Trophoblast cell (in vitro differentiated cells and primary cell): ENCODE results near the gene PIK3R1.
A peak's percentile ranks its signal among the peaks of the same experiment; 100 is the strongest.

ENCODE experiments used
- DNase-seq, 2 donors: peaks; one replicate each; pipeline ENCODE4 v3.0.0-alpha.2; 2016
- H2AFZ ChIP-seq: 2 replicates; pipeline ENCODE4 v1.6.1; 2013; ENCODE audit warnings: low read length, moderate library complexity, mild to moderate bottlenecking; ENCODE audit not compliant: insufficient read depth, poor library complexity
- H2AK5ac ChIP-seq: 2 replicates; pipeline ENCODE4 v1.6.1; 2013; ENCODE audit warnings: mild to moderate bottlenecking, low read length
- H2BK120ac ChIP-seq: 2 replicates; pipeline ENCODE4 v1.6.1; 2013; ENCODE audit warnings: low read length, mild to moderate bottlenecking, moderate library complexity; ENCODE audit not compliant: insufficient read depth, poor library complexity
- H2BK12ac ChIP-seq: 2 replicates; pipeline ENCODE4 v1.6.1; 2013; ENCODE audit warnings: mild to moderate bottlenecking, low read length, moderate library complexity
- H2BK5ac ChIP-seq: 2 replicates; pipeline ENCODE4 v1.6.1; 2013; ENCODE audit warnings: low read length, low read depth, moderate library complexity, mild to moderate bottlenecking; ENCODE audit not compliant: poor library complexity
- H3K14ac ChIP-seq: 2 replicates; pipeline ENCODE4 v1.6.1; 2013; ENCODE audit warnings: mild to moderate bottlenecking, low read length
- H3K18ac ChIP-seq: 2 replicates; pipeline ENCODE4 v1.6.1; 2013; ENCODE audit warnings: mild to moderate bottlenecking, low read length
- H3K23ac ChIP-seq: 2 replicates; pipeline ENCODE4 v1.6.1; 2013; ENCODE audit warnings: low read length
- H3K27ac ChIP-seq: 2 replicates; pipeline ENCODE4 v1.5.1; 2013; ENCODE audit warnings: low read depth, mild to moderate bottlenecking, inconsistent platforms, low read length, moderate library complexity
- H3K27me3 ChIP-seq: 2 replicates; pipeline ENCODE4 v1.6.1; 2013; ENCODE audit warnings: inconsistent platforms, mild to moderate bottlenecking, low read length, moderate library complexity; ENCODE audit not compliant: insufficient read depth
- H3K36me3 ChIP-seq, 2 experiments: 1 replicate in 1 of 2; 2 replicates in 1 of 2; pipeline ENCODE4 v1.6.1; 2013; ENCODE audit warnings: low read length in 2 of 2, mild to moderate bottlenecking in 2 of 2, moderate library complexity in 1 of 2; ENCODE audit not compliant: insufficient read depth in 2 of 2, control insufficient read depth in 1 of 2
- H3K4ac ChIP-seq: 2 replicates; pipeline ENCODE4 v1.6.1; 2013; ENCODE audit warnings: low read depth, mild to moderate bottlenecking, low read length, moderate library complexity
- H3K4me1 ChIP-seq, 2 experiments: 1 replicate in 1 of 2; 2 replicates in 1 of 2; pipeline ENCODE4 v1.6.1; 2013; ENCODE audit warnings: low read length in 2 of 2, mild to moderate bottlenecking in 2 of 2, moderate library complexity in 1 of 2; ENCODE audit not compliant: insufficient read depth in 2 of 2, control insufficient read depth in 1 of 2
- H3K4me2 ChIP-seq: 2 replicates; pipeline ENCODE4 v1.6.1; 2013; ENCODE audit warnings: inconsistent platforms, mild to moderate bottlenecking, low read length, moderate library complexity
- H3K4me3 ChIP-seq: 2 replicates; pipeline ENCODE4 v1.5.1; 2013; ENCODE audit warnings: mild to moderate bottlenecking, low read depth, low read length, inconsistent platforms
- H3K79me1 ChIP-seq: one replicate; pipeline ENCODE4 v1.6.1; 2013; ENCODE audit warnings: low read length
- H3K79me2 ChIP-seq: 2 replicates; pipeline ENCODE4 v1.6.1; 2013; ENCODE audit warnings: low read length, mild to moderate bottlenecking; ENCODE audit not compliant: control insufficient read depth, insufficient read depth, poor library complexity
- H3K9ac ChIP-seq: 2 replicates; pipeline ENCODE4 v1.6.1; 2013; ENCODE audit warnings: mild to moderate bottlenecking, low read length
- H3K9me3 ChIP-seq: 2 replicates; pipeline ENCODE4 v1.6.1; 2013; ENCODE audit warnings: low read depth, mild to moderate bottlenecking, control low read depth, inconsistent platforms, low read length; ENCODE audit not compliant: insufficient read depth
- H4K12ac ChIP-seq: 2 replicates; pipeline ENCODE4 v1.6.1; 2013; ENCODE audit warnings: low read depth, mild to moderate bottlenecking, low read length, moderate library complexity
- H4K8ac ChIP-seq: 2 replicates; pipeline ENCODE4 v1.6.1; 2013; ENCODE audit warnings: low read depth, mild to moderate bottlenecking, low read length, moderate library complexity
- H4K91ac ChIP-seq: one replicate; pipeline ENCODE4 v1.6.1; 2013; ENCODE audit warnings: low read depth, mild to moderate bottlenecking, low read length, moderate library complexity
- WGBS: extraction: QIAGEN DNeasy Blood & Tissue Kit; methylation state at CpG from one replicate; pipeline ENCODE4 v1.1.7; 2013; ENCODE audit warnings: missing lambda C conversion rate; ENCODE audit not compliant: insufficient read length, insufficient coverage; ENCODE audit errors: extremely low coverage; 5-methylcytosine and 5-hydroxymethylcytosine counted together

The PIK3R1 gene

GRCh38 chr5:68341006-68341405 is 125.5 kb downstream of the PIK3R1 start:
- no peaks in the 10 kb centered on the region for H3K9me3 ChIP-seq
- H3K27me3 ChIP-seq: no peaks in the 10 kb centered on the region
- H3K4me2 ChIP-seq: no peak overlapping the region
- peaks cover 2% of the 10 kb centered on the region for H3K79me1 ChIP-seq
- no peak overlapping the region for H4K12ac ChIP-seq
- no peaks in the 10 kb centered on the region for H3K79me2 ChIP-seq
- H2AFZ ChIP-seq: no peak overlapping the region
- H2AK5ac ChIP-seq: no peak overlapping the region
- no peak overlapping the region for H2BK5ac ChIP-seq
- no peak overlapping the region for H4K8ac ChIP-seq
- peaks cover 3 to 17% of the 10 kb centered on the region in 2 experiments for H3K4me1 ChIP-seq
- DNase-seq: no peak
- H3K18ac ChIP-seq: no peak overlapping the region
- no peak overlapping the region for H3K23ac ChIP-seq
- H3K36me3 ChIP-seq: no peaks in the 10 kb centered on the region
- H2BK120ac ChIP-seq: no peak overlapping the region
- H4K91ac ChIP-seq: no peak overlapping the region
- H3K4me3 ChIP-seq: no peak overlapping the region
- no peak overlapping the region for H3K4ac ChIP-seq
- no peak overlapping the region for H3K27ac ChIP-seq
- H3K9ac ChIP-seq: no peak overlapping the region
- H3K14ac ChIP-seq: no peak overlapping the region
- no peak overlapping the region for H2BK12ac ChIP-seq
- WGBS: no CpG with 5 or more reads among the region's 3 CpGs

- H3K18ac ChIP-seq: no peak overlapping the region
- no peak overlapping the region for H2BK120ac ChIP-seq
- H3K4me1 ChIP-seq: peaks cover 3 to 17% of the 10 kb centered on the region in 2 experiments
- no peak overlapping the region for H2AK5ac ChIP-seq
- H3K27ac ChIP-seq: no peak overlapping the region
- no peak overlapping the region for H2BK12ac ChIP-seq
- no peaks in the 10 kb centered on the region for H3K79me2 ChIP-seq
- no peak overlapping the region for H4K91ac ChIP-seq
- H3K4ac ChIP-seq: no peak overlapping the region
- H3K36me3 ChIP-seq: no peaks in the 10 kb centered on the region
- no peak overlapping the region for H3K14ac ChIP-seq
- WGBS: no CpG with 5 or more reads among the region's 1 CpG
- H4K12ac ChIP-seq: no peak overlapping the region
- H3K4me3 ChIP-seq: no peak overlapping the region
- H3K23ac ChIP-seq: no peak overlapping the region
- no peaks in the 10 kb centered on the region for H3K27me3 ChIP-seq
- no peak overlapping the region for H4K8ac ChIP-seq
- H2BK5ac ChIP-seq: no peak overlapping the region
- DNase-seq: no peak
- H3K4me2 ChIP-seq: no peak overlapping the region
- no peaks in the 10 kb centered on the region for H3K9me3 ChIP-seq
- H3K9ac ChIP-seq: no peak overlapping the region
- H2AFZ ChIP-seq: no peak overlapping the region
- peaks cover 2% of the 10 kb centered on the region for H3K79me1 ChIP-seq
Measured at GRCh38 chr5:68342693-68343092, 127.1 kb downstream of the PIK3R1 start.

GRCh38 chr5:68343421-68343826 is 127.9 kb downstream of the PIK3R1 start:
- Histone ChIP-seq H3K23ac (no peak overlapping the region), H3K27me3 (no peaks in the 10 kb centered on the region), H3K27ac (no peak overlapping the region), H3K79me2 (no peaks in the 10 kb centered on the region), H2BK120ac (peak overlapping the region; percentile 14), H2BK12ac (no peak overlapping the region), H3K18ac (no peak overlapping the region), H3K4me2 (no peak overlapping the region), H4K12ac (no peak overlapping the region), H4K8ac (no peak overlapping the region), H3K9ac (no peak overlapping the region), H2BK5ac (no peak overlapping the region), H2AFZ (no peak overlapping the region), H3K14ac (no peak overlapping the region), H3K36me3 (no peaks in the 10 kb centered on the region), H3K4me1 (peaks cover 3 to 17% of the 10 kb centered on the region in 2 experiments), H4K91ac (peak overlapping the region; percentile 17), H2AK5ac (no peak overlapping the region), H3K9me3 (peaks cover under 1% of the 10 kb centered on the region), H3K4ac (no peak overlapping the region), H3K4me3 (no peak overlapping the region), H3K79me1 (peaks cover 2% of the 10 kb centered on the region)
- no CpG with 5 or more reads among the region's 5 CpGs for WGBS
- DNase-seq: peak in 1 of 2 donors; percentile 51

GRCh38 chr5:68344447-68345111 is 129.0 kb downstream of the PIK3R1 start:
- no peak overlapping the region for H2BK12ac ChIP-seq
- no peaks in the 10 kb centered on the region for H3K27me3 ChIP-seq

More at GRCh38 chr5:68344447-68345111, 129.0 kb downstream of the PIK3R1 start:
- no CpG with 5 or more reads among the region's 4 CpGs for WGBS
- Histone ChIP-seq H3K79me1 (peaks cover 2% of the 10 kb centered on the region), H3K4me1 (peaks cover 3 to 15% of the 10 kb centered on the region in 2 experiments), H3K79me2 (no peaks in the 10 kb centered on the region), H2BK5ac (no peak overlapping the region), H3K23ac (no peak overlapping the region), H4K8ac (no peak overlapping the region), H4K12ac (no peak overlapping the region), H3K14ac (no peak overlapping the region), H3K4ac (no peak overlapping the region), H3K18ac (no peak overlapping the region), H2AFZ (no peak overlapping the region), H2AK5ac (no peak overlapping the region), H3K4me2 (no peak overlapping the region), H4K91ac (no peak overlapping the region), H3K36me3 (no peaks in the 10 kb centered on the region), H3K4me3 (no peak overlapping the region), H3K9ac (no peak overlapping the region), H2BK120ac (no peak overlapping the region), H3K27ac (no peak overlapping the region), H3K9me3 (peaks cover 3% of the 10 kb centered on the region)
- DNase-seq: no peak
